GM12874 (cell line): ENCODE data around the gene EXOC1.

ENCODE experiments used
- TF ChIP-seq, protein P1 (sequence below): IDR thresholded peaks from 2 replicates; pipeline ENCODE4 v1.5.1; 2011; ENCODE audit warnings: low read depth, mild to moderate bottlenecking, control low read depth, low read length, moderate library complexity; ENCODE audit not compliant: insufficient read depth

Gene EXOC1

DNA sequence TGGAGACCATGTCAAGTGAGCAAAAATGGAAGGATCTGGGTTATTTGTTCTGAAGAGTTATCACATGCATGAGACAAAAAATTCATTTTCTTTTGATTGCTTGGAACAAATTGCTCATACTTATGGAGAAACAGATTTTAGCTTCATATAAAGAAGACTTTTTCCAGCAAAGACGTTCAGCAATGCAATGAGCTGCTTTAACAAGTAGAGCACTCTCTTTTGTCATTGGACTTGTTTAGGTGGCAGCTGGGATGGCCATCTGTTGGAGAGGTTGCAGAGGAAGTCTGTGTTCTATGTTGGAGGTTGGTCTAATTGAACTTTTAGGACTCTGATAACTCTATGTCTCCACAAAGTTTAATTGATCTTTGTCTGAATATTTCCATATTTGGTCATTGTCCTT, 75.4 kb downstream of the EXOC1 start:
- TF ChIP-seq, protein P1, sequence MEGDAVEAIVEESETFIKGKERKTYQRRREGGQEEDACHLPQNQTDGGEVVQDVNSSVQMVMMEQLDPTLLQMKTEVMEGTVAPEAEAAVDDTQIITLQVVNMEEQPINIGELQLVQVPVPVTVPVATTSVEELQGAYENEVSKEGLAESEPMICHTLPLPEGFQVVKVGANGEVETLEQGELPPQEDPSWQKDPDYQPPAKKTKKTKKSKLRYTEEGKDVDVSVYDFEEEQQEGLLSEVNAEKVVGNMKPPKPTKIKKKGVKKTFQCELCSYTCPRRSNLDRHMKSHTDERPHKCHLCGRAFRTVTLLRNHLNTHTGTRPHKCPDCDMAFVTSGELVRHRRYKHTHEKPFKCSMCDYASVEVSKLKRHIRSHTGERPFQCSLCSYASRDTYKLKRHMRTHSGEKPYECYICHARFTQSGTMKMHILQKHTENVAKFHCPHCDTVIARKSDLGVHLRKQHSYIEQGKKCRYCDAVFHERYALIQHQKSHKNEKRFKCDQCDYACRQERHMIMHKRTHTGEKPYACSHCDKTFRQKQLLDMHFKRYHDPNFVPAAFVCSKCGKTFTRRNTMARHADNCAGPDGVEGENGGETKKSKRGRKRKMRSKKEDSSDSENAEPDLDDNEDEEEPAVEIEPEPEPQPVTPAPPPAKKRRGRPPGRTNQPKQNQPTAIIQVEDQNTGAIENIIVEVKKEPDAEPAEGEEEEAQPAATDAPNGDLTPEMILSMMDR = no peak

- TF ChIP-seq, protein P1 = no peak
These were observed 77.6 kb downstream of the EXOC1 start for GRCh38 chr4:55931043-55931442.

GRCh38 chr4:55931833-55932232, 78.4 kb downstream of the EXOC1 start:
- TF ChIP-seq, protein P1 = no peak

DNA sequence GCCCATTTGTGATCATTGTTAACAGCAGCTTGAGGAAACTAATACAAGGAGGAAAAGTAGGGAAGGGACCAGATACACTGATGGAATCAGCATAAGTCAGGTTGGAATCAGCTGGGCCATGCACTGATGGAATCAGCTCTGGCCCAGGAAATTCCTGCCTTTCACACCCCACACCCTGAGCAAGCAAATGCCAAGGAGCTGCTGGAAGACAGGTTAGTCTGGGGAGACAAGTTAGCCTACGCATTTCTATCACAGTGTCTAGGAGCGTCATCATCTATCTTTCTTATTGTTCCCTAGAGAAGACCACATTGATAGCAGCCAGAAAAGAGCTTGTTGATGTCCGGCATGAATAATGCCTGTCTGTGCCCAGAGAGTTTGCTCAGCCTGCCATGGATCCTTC, 79.1 kb downstream of the EXOC1 start:
- TF ChIP-seq, protein P1 = no peak

GRCh38 chr4:55933611-55934010, 80.2 kb downstream of the EXOC1 start:
- TF ChIP-seq, protein P1 = no peak

DNA sequence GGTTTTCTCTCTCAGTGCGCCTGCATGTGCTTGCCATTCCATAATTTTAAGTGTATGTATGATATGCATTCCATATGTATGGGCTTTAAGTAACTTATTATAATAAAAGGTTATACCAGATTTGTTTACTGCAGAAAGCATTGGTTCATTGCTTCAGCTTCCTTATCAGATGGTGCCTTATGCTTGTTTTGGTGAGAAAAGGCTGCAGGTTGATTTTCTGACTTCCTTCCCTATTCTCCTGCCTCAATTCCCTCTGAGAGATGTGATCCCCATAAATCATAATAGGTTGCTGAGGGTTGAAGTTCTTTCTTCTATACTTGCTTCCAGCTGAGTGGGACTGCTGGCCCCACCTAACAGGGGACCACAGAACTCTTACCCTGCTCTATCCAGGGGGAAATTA, 85.0 kb downstream of the EXOC1 start:
- TF ChIP-seq, protein P1 = no peak

DNA sequence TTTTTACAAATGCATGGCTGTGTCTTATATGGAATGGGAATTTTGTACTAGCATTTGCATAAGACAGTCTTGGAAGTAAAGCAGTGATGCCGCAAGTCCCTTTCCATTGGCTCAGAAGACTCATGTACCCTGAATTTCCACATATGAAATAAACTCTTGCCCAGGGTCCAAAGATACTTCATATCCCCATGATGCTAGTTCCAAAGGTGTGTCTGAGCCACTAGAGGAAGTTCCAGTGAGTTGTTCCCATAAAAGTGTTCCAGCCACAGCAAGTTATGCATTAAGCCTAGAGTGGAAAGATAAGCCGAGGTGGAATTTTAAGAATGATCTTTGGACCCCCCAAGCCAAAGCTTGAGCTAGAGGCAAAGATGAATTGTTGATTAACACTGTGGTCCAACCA, 86.0 kb downstream of the EXOC1 start:
- TF ChIP-seq, protein P1 = no peak

- TF ChIP-seq, protein P1 = no peak
These were observed 88.5 kb downstream of the EXOC1 start for GRCh38 chr4:55941881-55942396.
